DND-41 (cell line): ENCODE results near the gene ADAMTSL4.
A peak's percentile ranks its signal among the peaks of the same experiment; 100 is the strongest.
"Not testable (repeated sequence)": the region's sequence is repeated elsewhere in the genome, so short reads cannot be mapped to it uniquely, and the experiment has no call there.

Source experiments
- ATAC-seq: fragments of 200-7000 bp; cut with Tn5 transposase; 3 replicates; pipeline ENCODE4 v1.9.1; 2021; ENCODE audit warnings: low read depth; ENCODE audit not compliant: insufficient read depth
- DNase-seq: peaks from one replicate; pipeline ENCODE4 v3.0.0-alpha.2; 2020
- H2AFZ ChIP-seq: 2 replicates; pipeline ENCODE4 v1.6.0; 2012; ENCODE audit warnings: low read depth, low read length
- H3K27ac ChIP-seq: 2 replicates; pipeline ENCODE4 v1.5.1; 2012; ENCODE audit warnings: low read length, inconsistent platforms
- H3K27me3 ChIP-seq: fragments of 200-600 bp; sonication (generic); 2 replicates; pipeline ENCODE4 v1.6.0; 2012; ENCODE audit warnings: low read length, mild to moderate bottlenecking, inconsistent platforms; ENCODE audit not compliant: insufficient read depth, poor library complexity
- H3K36me3 ChIP-seq: 2 replicates; pipeline ENCODE4 v1.5.1; 2012; ENCODE audit warnings: low read length, inconsistent platforms; ENCODE audit not compliant: insufficient read depth
- H3K4me1 ChIP-seq: 2 replicates; pipeline ENCODE4 v1.5.1; 2012; ENCODE audit warnings: mild to moderate bottlenecking, low read length; ENCODE audit not compliant: insufficient read depth
- H3K4me2 ChIP-seq: 2 replicates; pipeline ENCODE4 v1.6.0; 2012; ENCODE audit warnings: mild to moderate bottlenecking, moderate library complexity, low read length, inconsistent platforms; ENCODE audit not compliant: insufficient read depth
- H3K4me3 ChIP-seq, 2 experiments: fragments of 200-600 bp in 1 of 2; shearing (Covaris generic) in 1 of 2; 2 replicates each; pipeline ENCODE4 v1.5.1; 2012 to 2016; ENCODE audit warnings: inconsistent platforms in 2 of 2, low read length in 2 of 2, mild to moderate bottlenecking in 2 of 2, low read depth in 1 of 2, moderate library complexity in 1 of 2
- H3K79me2 ChIP-seq: 2 replicates; pipeline ENCODE4 v1.6.0; 2012; ENCODE audit warnings: low read length, inconsistent platforms; ENCODE audit not compliant: insufficient read depth
- H3K9ac ChIP-seq: 2 replicates; pipeline ENCODE4 v1.6.0; 2012; ENCODE audit warnings: low read depth, mild to moderate bottlenecking, inconsistent platforms, low read length, moderate library complexity
- H3K9me3 ChIP-seq: 2 replicates; pipeline ENCODE4 v1.5.1; 2012; ENCODE audit warnings: low read length, moderate library complexity, mild to moderate bottlenecking, inconsistent platforms; ENCODE audit not compliant: insufficient read depth, severe bottlenecking
- H4K20me1 ChIP-seq: 2 replicates; pipeline ENCODE4 v1.6.0; 2012; ENCODE audit warnings: low read length; ENCODE audit not compliant: insufficient read depth
- CTCF ChIP-seq: IDR thresholded peaks from 2 replicates; pipeline ENCODE4 v1.5.1; 2012; ENCODE audit warnings: borderline replicate concordance, low read length, moderate library complexity, mild to moderate bottlenecking; ENCODE audit not compliant: poor library complexity, severe bottlenecking; ENCODE audit errors: extremely low read depth
- EZH2 ChIP-seq: IDR thresholded peaks from 3 replicates; pipeline ENCODE4 v1.6.1; 2012; ENCODE audit warnings: borderline replicate concordance, low read depth, mild to moderate bottlenecking, moderate library complexity, low read length, inconsistent platforms; ENCODE audit not compliant: severe bottlenecking

The ADAMTSL4 gene

GRCh38 chr1:150564051-150564991 lies 15.1 kb downstream of the ADAMTSL4 start:
- TF ChIP-seq EZH2 (no peak), CTCF (no peak)
- DNase-seq (no peak), ATAC-seq (no peak)
- Histone ChIP-seq H3K27me3 (no peaks in the 10 kb centered on the region), H3K36me3 (no peaks in the 10 kb centered on the region), H3K27ac (no peak overlapping the region), H3K4me3 (no peak overlapping the region), H3K9ac (no peak overlapping the region), H3K79me2 (peaks cover 36% of the 10 kb centered on the region), H3K9me3 (no peaks in the 10 kb centered on the region), H4K20me1 (peaks cover 10% of the 10 kb centered on the region; the same call in 1 of the 2 replicates), H3K4me2 (no peak overlapping the region), H3K4me1 (peaks cover 66% of the 10 kb centered on the region), H2AFZ (no peak overlapping the region)

- not testable (repeated sequence) for H4K20me1 ChIP-seq
Measured at GRCh38 chr1:150565240-150565991, 16.2 kb downstream of the ADAMTSL4 start.

GRCh38 chr1:150566589-150567340 lies 17.6 kb downstream of the ADAMTSL4 start:
- Histone ChIP-seq H3K9me3 (no peaks in the 10 kb centered on the region), H3K4me3 (peak overlapping the region in 1 of 2 experiments; percentile 53; a peak in 2 of 4 replicates)

More at GRCh38 chr1:150565240-150565991, 16.2 kb downstream of the ADAMTSL4 start:
- H3K27ac ChIP-seq, H3K36me3 ChIP-seq, H3K4me3 ChIP-seq, H3K9ac ChIP-seq, H3K27me3 ChIP-seq, H3K4me2 ChIP-seq, H3K9me3 ChIP-seq, DNase-seq, H2AFZ ChIP-seq, ATAC-seq: not testable (repeated sequence)
- Histone ChIP-seq H3K4me1 (peaks cover 77% of the 10 kb centered on the region), H3K79me2 (peaks cover 47% of the 10 kb centered on the region)

More at GRCh38 chr1:150566589-150567340, 17.6 kb downstream of the ADAMTSL4 start:
- Histone ChIP-seq H3K9ac (peak overlapping the region; percentile 49), H2AFZ (peak overlapping the region; percentile 27; the same call in 1 of the 2 replicates), H3K36me3 (peaks cover 4% of the 10 kb centered on the region; the same call in 1 of the 2 replicates), H3K27ac (peak overlapping the region; percentile 87), H3K79me2 (peaks cover 55% of the 10 kb centered on the region), H3K27me3 (no peaks in the 10 kb centered on the region), H3K4me1 (peaks cover 75% of the 10 kb centered on the region), H4K20me1 (peaks cover 10% of the 10 kb centered on the region; the same call in 1 of the 2 replicates), H3K4me2 (peak overlapping the region; percentile 74)
- DNase-seq (no peak), ATAC-seq (no peak)
- TF ChIP-seq EZH2 (no peak), CTCF (no peak)
